Measurements from ENCODE around the gene MAST2. TPM values are rescaled to one million over a fixed set of nuclear protein-coding genes. Genes with fewer than 3 reads are reported as not detected.
"Not testable (repeated sequence)": the region's sequence is repeated elsewhere in the genome, so short reads cannot be mapped to it uniquely, and the experiment has no call there.

The MAST2 gene
- total RNA-seq, 4 donors from 2014 or later: 31.1 to 76.9 (median 73.4) TPM

DNA sequence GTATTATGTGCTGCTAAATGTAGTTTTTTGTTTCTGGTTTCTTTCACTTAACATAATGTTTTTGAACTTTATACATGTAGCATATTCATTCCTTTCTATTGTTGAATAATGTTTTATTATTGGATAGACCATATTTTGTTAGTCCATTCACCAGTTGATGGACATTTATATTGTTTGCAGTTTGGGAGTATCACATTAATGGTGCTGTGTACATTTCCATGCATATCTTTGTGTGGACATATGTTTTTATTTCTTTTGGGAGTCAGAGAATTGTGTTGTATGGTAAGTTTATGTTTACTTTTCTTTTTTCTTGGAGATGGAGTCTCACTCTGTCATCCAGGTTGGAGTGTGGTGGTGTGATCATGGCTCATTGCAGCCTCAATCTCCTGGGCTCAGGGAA, 134.6 kb downstream of the MAST2 start:
- no peak overlapping the region for H3K4me3 ChIP-seq
- TF ChIP-seq, protein P1, sequence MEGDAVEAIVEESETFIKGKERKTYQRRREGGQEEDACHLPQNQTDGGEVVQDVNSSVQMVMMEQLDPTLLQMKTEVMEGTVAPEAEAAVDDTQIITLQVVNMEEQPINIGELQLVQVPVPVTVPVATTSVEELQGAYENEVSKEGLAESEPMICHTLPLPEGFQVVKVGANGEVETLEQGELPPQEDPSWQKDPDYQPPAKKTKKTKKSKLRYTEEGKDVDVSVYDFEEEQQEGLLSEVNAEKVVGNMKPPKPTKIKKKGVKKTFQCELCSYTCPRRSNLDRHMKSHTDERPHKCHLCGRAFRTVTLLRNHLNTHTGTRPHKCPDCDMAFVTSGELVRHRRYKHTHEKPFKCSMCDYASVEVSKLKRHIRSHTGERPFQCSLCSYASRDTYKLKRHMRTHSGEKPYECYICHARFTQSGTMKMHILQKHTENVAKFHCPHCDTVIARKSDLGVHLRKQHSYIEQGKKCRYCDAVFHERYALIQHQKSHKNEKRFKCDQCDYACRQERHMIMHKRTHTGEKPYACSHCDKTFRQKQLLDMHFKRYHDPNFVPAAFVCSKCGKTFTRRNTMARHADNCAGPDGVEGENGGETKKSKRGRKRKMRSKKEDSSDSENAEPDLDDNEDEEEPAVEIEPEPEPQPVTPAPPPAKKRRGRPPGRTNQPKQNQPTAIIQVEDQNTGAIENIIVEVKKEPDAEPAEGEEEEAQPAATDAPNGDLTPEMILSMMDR (IDR thresholded peaks at IDR 0.05): no peak
- no peak for TF ChIP-seq EP300 (IDR thresholded peaks at IDR 0.05)
- no peak for TF ChIP-seq POLR2AphosphoS5 (IDR thresholded peaks at IDR 0.05)
- no peak for TF ChIP-seq POLR2A (IDR thresholded peaks at IDR 0.05)
- no peak overlapping the region for H3K27ac ChIP-seq
- ATAC-seq: no peak
- H3K27me3 ChIP-seq: no peaks in the 10 kb centered on the region
- no peaks in the 10 kb centered on the region for H3K4me1 ChIP-seq
- no peaks in the 10 kb centered on the region for H3K36me3 ChIP-seq
- peaks cover 0 to 10% (median 0%) of the 10 kb centered on the region in 3 donors for H3K9me3 ChIP-seq

DNA sequence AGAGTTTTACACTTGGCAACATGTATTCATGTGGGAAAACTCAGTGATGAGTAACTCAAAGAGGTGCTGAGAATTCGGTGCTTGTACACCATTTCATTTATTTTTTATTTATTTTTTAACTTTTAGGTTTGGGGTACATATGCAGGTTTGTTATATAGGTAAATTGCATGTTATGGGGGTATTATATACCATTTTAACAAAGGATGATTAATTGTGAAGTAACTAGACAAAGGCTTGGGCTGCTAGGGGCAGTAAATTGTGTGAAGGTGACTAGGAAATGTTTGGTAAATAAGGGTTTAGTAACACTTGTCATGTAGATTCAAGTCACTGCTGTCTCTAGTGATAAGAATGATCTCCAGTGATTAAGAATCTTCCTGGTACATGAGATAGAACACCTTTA, 139.0 kb downstream of the MAST2 start:
- no peak for TF ChIP-seq POLR2A (IDR thresholded peaks at IDR 0.05)
- TF ChIP-seq EP300 (IDR thresholded peaks at IDR 0.05): no peak
- TF ChIP-seq, protein P1 (IDR thresholded peaks at IDR 0.05): no peak
- TF ChIP-seq POLR2AphosphoS5 (IDR thresholded peaks at IDR 0.05): no peak
- ATAC-seq: no peak
- H3K4me1 ChIP-seq: peaks cover 0 to 24% (median 0%) of the 10 kb centered on the region in 3 donors
- H3K27ac ChIP-seq: no peak overlapping the region
- no peak overlapping the region for H3K4me3 ChIP-seq
- no peaks in the 10 kb centered on the region for H3K36me3 ChIP-seq
- peaks cover 0 to 10% (median 0%) of the 10 kb centered on the region in 3 donors for H3K9me3 ChIP-seq
- no peaks in the 10 kb centered on the region for H3K27me3 ChIP-seq
- 79 to 84% methylated on average over 1 of the region's 1 CpG for WGBS, 2 donors (ENCODE audit: low coverage in 1 of 2)

DNA sequence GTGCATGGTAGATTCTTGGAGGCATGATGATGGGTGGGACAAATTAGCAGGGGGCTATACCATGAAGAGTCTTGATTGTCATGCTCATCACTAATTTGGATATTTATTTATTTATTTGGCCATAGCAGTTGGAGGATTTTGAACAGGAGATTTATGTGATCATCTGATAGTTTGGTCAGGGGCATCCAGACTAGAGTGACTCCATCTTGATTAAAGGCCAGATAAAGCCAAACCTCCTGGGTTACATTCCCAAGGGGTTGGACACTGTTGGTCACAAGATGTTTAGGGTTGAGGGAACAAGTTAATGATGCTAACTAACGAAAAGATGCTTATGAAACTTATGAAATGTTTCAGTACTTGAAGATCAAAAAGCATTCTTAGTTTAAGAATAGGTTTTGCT, 139.8 kb downstream of the MAST2 start:
- Histone ChIP-seq H3K27me3 (no peaks in the 10 kb centered on the region), H3K36me3 (no peaks in the 10 kb centered on the region), H3K27ac (no peak overlapping the region), H3K9me3 (peaks cover 0 to 18% (median 0%) of the 10 kb centered on the region in 3 donors), H3K4me3 (no peak overlapping the region), H3K4me1 (peaks cover 0 to 24% (median 0%) of the 10 kb centered on the region in 3 donors)
- no peak for ATAC-seq
- 0 to 77% methylated on average over 1 of the region's 1 CpG for WGBS, 2 donors (ENCODE audit: low coverage in 1 of 2)
- TF ChIP-seq, protein P1 (IDR thresholded peaks at IDR 0.05): no peak
- TF ChIP-seq POLR2A (IDR thresholded peaks at IDR 0.05): no peak
- no peak for TF ChIP-seq POLR2AphosphoS5 (IDR thresholded peaks at IDR 0.05)
- no peak for TF ChIP-seq EP300 (IDR thresholded peaks at IDR 0.05)

DNA sequence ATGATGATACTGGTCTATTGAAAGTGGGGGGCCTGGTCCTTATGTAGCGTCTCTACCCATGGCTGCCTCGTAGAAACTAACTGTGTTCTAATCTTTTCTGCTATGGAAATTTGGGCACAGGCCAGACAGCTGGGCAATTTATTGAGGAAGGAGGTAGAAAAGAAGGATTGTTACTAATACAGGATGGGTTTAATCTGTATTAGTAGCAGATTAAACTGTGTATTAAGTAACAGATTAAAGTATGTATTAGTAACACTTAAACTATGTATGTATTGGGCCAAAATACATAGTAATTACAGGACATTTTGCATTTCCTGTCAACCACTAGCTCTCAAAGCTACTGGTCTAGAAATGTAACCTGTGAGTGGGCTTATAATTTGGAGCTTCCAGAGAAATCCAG, 142.0 kb downstream of the MAST2 start:
- peaks cover 0 to 24% (median 0%) of the 10 kb centered on the region in 3 donors for H3K4me1 ChIP-seq
- no peak overlapping the region for H3K27ac ChIP-seq
- H3K27me3 ChIP-seq: no peaks in the 10 kb centered on the region
- H3K4me3 ChIP-seq: no peak overlapping the region
- H3K36me3 ChIP-seq: no peaks in the 10 kb centered on the region
- 14 to 24% methylated on average over 2 of the region's 2 CpGs for WGBS, 2 donors (ENCODE audit: low coverage in 1 of 2)
- TF ChIP-seq EP300 (IDR thresholded peaks at IDR 0.05) (no peak), POLR2A (IDR thresholded peaks at IDR 0.05) (no peak), POLR2AphosphoS5 (IDR thresholded peaks at IDR 0.05) (no peak)
- TF ChIP-seq, protein P1 (IDR thresholded peaks at IDR 0.05): no peak
- peaks cover 0 to 18% (median 0%) of the 10 kb centered on the region in 3 donors for H3K9me3 ChIP-seq
- no peak for ATAC-seq

DNA sequence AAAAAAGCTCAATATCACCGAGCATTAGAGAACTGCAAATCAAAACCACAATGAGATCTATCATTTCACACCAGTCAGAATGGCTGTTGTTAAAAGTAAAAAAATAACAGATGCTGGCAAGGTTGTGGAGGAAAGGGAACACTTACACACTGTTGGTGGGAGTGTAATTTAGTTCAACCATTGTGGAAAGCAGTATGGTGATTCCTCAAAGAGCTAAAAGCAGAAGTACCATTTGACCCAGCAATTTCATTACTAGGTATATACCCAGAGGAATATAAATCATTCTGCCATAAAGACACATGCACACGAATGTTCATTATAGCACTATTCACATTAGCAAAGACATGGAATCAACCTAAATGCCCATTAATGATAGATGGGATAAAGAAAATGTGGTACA, 146.1 kb downstream of the MAST2 start:
- H3K9me3 ChIP-seq, ATAC-seq, H3K27ac ChIP-seq, H3K27me3 ChIP-seq, H3K36me3 ChIP-seq, H3K4me3 ChIP-seq: not testable (repeated sequence)
- peaks cover 3 to 49% (median 6%) of the 10 kb centered on the region in 3 donors for H3K4me1 ChIP-seq
- WGBS, 2 donors (ENCODE audit: low coverage in 1 of 2): 79 to 90% methylated on average over 2 of the region's 2 CpGs
